IPS-NIHi11 (cell line): ENCODE measurements around the gene CYTIP.
"Not testable (repeated sequence)": the region's sequence is repeated elsewhere in the genome, so short reads cannot be mapped to it uniquely, and the experiment has no call there.

Experiments
- DNase-seq: peaks from one replicate; pipeline ENCODE4 v3.0.0; 2012; ENCODE audit warnings: mixed read lengths, low spot score

The CYTIP gene

GRCh38 chr2:157424374-157424773 is 19.5 kb downstream of the CYTIP start:
- no peak for DNase-seq

- DNase-seq, result no peak
These were observed 21.9 kb downstream of the CYTIP start for GRCh38 chr2:157421964-157422363.

GRCh38 chr2:157421331-157421944 is 22.5 kb downstream of the CYTIP start:
- no peak for DNase-seq

- DNase-seq, result no peak
These were observed 23.0 kb downstream of the CYTIP start for GRCh38 chr2:157420771-157421323.

- DNase-seq, result no peak
These were observed 24.8 kb downstream of the CYTIP start for GRCh38 chr2:157419031-157419575.

- DNase-seq, result no peak
These were observed 25.6 kb downstream of the CYTIP start for GRCh38 chr2:157418239-157418641.

- no peak for DNase-seq
These were observed 28.2 kb downstream of the CYTIP start for GRCh38 chr2:157415591-157416101.

- DNase-seq, result no peak
These were observed 29.8 kb downstream of the CYTIP start for GRCh38 chr2:157414050-157414449.

- DNase-seq, result no peak
These were observed 30.4 kb downstream of the CYTIP start for GRCh38 chr2:157413326-157414035.

- DNase-seq, result no peak
These were observed 32.1 kb downstream of the CYTIP start for GRCh38 chr2:157411624-157412336.

GRCh38 chr2:157405398-157405797 is 38.5 kb downstream of the CYTIP start:
- DNase-seq, result not testable (repeated sequence)

GRCh38 chr2:157404363-157404762 is 39.5 kb downstream of the CYTIP start:
- DNase-seq, result no peak

GRCh38 chr2:157402801-157403485 is 40.9 kb downstream of the CYTIP start:
- DNase-seq, result not testable (repeated sequence)

- no peak for DNase-seq
These were observed 48.1 kb downstream of the CYTIP start for GRCh38 chr2:157395811-157396210.

- DNase-seq, result no peak
These were observed 49.0 kb downstream of the CYTIP start for GRCh38 chr2:157394928-157395327.

GRCh38 chr2:157393348-157393747 is 50.5 kb downstream of the CYTIP start:
- no peak for DNase-seq

GRCh38 chr2:157388827-157389226 is 55.1 kb downstream of the CYTIP start:
- no peak for DNase-seq

- DNase-seq, result no peak
These were observed 57.1 kb downstream of the CYTIP start for GRCh38 chr2:157386747-157387146.

- DNase-seq, result no peak
These were observed 57.6 kb downstream of the CYTIP start for GRCh38 chr2:157386247-157386646.

GRCh38 chr2:157377861-157378260 is 66.0 kb downstream of the CYTIP start:
- no peak for DNase-seq

- DNase-seq, result no peak
These were observed 67.8 kb downstream of the CYTIP start for GRCh38 chr2:157376041-157376440.

GRCh38 chr2:157375384-157375783 is 68.5 kb downstream of the CYTIP start:
- DNase-seq, result no peak
